NCI-H2171 treated with DMSO at 0.1 percent for 48 hours (cell line): ENCODE data around the gene SORBS1.
A peak's percentile ranks its signal among the peaks of the same experiment; 100 is the strongest.

ENCODE experiments used
- DNase-seq: peaks from one replicate; lab custom pipeline; 2025; lab: John Stamatoyannopoulos, UW

The SORBS1 gene

GRCh38 chr10:95343573-95343972 lies 217.6 kb downstream of the SORBS1 start:
- no peak for DNase-seq

- DNase-seq: no peak
Measured at GRCh38 chr10:95341716-95342130, 219.4 kb downstream of the SORBS1 start.

- no peak for DNase-seq
Measured at GRCh38 chr10:95339863-95340262, 221.3 kb downstream of the SORBS1 start.

GRCh38 chr10:95337423-95338160 lies 223.6 kb downstream of the SORBS1 start:
- DNase-seq: no peak

- DNase-seq: no peak
Measured at GRCh38 chr10:95336702-95337101, 224.5 kb downstream of the SORBS1 start.

- no peak for DNase-seq
Measured at GRCh38 chr10:95335933-95336699, 225.1 kb downstream of the SORBS1 start.

GRCh38 chr10:95334805-95335144 lies 226.4 kb downstream of the SORBS1 start:
- DNase-seq: no peak

- DNase-seq: no peak
Measured at GRCh38 chr10:95333997-95334804, 227.0 kb downstream of the SORBS1 start.

GRCh38 chr10:95332666-95333249 lies 228.4 kb downstream of the SORBS1 start:
- DNase-seq: no peak

GRCh38 chr10:95331596-95332130 lies 229.5 kb downstream of the SORBS1 start:
- no peak for DNase-seq

- DNase-seq: no peak
Measured at GRCh38 chr10:95330966-95331453, 230.2 kb downstream of the SORBS1 start.

GRCh38 chr10:95329296-95329695 lies 231.9 kb downstream of the SORBS1 start:
- DNase-seq: no peak

- DNase-seq: no peak
Measured at GRCh38 chr10:95328013-95328412, 233.2 kb downstream of the SORBS1 start.

- peak; percentile 87 for DNase-seq
Measured at GRCh38 chr10:95327367-95327766, 233.8 kb downstream of the SORBS1 start.

- DNase-seq: no peak
Measured at GRCh38 chr10:95326396-95326795, 234.8 kb downstream of the SORBS1 start.

GRCh38 chr10:95325863-95326262 lies 235.3 kb downstream of the SORBS1 start:
- peak; percentile 13 for DNase-seq

- DNase-seq: no peak
Measured at GRCh38 chr10:95324436-95325268, 236.5 kb downstream of the SORBS1 start.

GRCh38 chr10:95321554-95322301 lies 239.4 kb downstream of the SORBS1 start:
- DNase-seq: no peak

GRCh38 chr10:95319239-95319638 lies 241.9 kb downstream of the SORBS1 start:
- peak; percentile 56 for DNase-seq

GRCh38 chr10:95315509-95315908 lies 245.7 kb downstream of the SORBS1 start:
- DNase-seq: peak; percentile 69
